ENCODE results near the gene LDHA. TPM values are rescaled to one million over a fixed set of nuclear protein-coding genes. Genes with fewer than 3 reads are reported as not detected.

Gene LDHA
- total and polyA plus RNA-seq, 2 of the 13 experiments (the other 11 are each of a cell fraction or from before 2014, with no cell fraction given): 805 to 1,547 TPM

- H2AFZ ChIP-seq (ENCODE audit: low read length): no peak overlapping the region
- ATAC-seq: peak; percentile 83
- peak overlapping the region; percentile 96 for H3K4me2 ChIP-seq (ENCODE audit: low read depth, low read length)
- ChIA-PET POLR2A (interaction anchor here (0.7 to 5.9 kb wide), 20 partner anchors 9 to 409 kb away, joined by 3 to 298 read pairs (median 4); partner anchors contain the start of genes GTF2H1, HPS5, SPTY2D1 and TSG101), CTCF (ENCODE audit: low intra/inter-chr PET ratio, low total read pairs) (no interaction called here)
- H3K4me1 ChIP-seq (ENCODE audit: insufficient read depth, low read length): peaks cover 71% of the 10 kb centered on the region
- peak overlapping the region; percentile 83 to 97 (median 87) for H3K4me3 ChIP-seq (replicated peaks in 1 of 3; ENCODE audit: insufficient read depth in 1 of 3, low read depth in 2 of 3, low read length in 3 of 3)
- DNase-seq (ENCODE audit: low spot score): peak; percentile 97
- no peaks in the 10 kb centered on the region; a peak in 1 of 5 replicates for H3K27me3 ChIP-seq (ENCODE audit: control insufficient read depth in 1 of 2, insufficient read depth in 2 of 2, low read length in 2 of 2)
- WGBS (ENCODE audit: low lambda C conversion rate): under 1% methylated on average over 28 of the region's 46 CpGs
- peaks cover 9 to 44% of the 10 kb centered on the region in 2 experiments for H3K36me3 ChIP-seq (replicated peaks in 1 of 2; ENCODE audit: control insufficient read depth in 1 of 2, insufficient read depth in 2 of 2, low read length in 2 of 2)
- H3K9ac ChIP-seq (ENCODE audit: insufficient read depth, low read depth, low read length): peak overlapping the region; percentile 97
- in situ Hi-C loops (cut with HindIII; ENCODE audit: extremely low pct_ligation_motif_present, low pct_unique_long_range_greater_than_20kb): no loop called here
- intact Hi-C loops (cut with micrococcal nuclease; ENCODE audit: unreplicated experiment): loop anchor here (1.0 to 10.0 kb wide), 2 partner anchors 74 to 129 kb away; partner anchors contain the start of genes GTF2H1, HPS5 and TSG101
- H3K79me2 ChIP-seq (ENCODE audit: insufficient read depth, low read length): peaks cover 63% of the 10 kb centered on the region
- peaks cover 59% of the 10 kb centered on the region for H4K20me1 ChIP-seq (ENCODE audit: insufficient read depth, low read length)
- BruUV-seq (replicated peaks): no TSS peak
- FAIRE-seq: peak; percentile 88
- no peaks in the 10 kb centered on the region for H3K9me3 ChIP-seq (ENCODE audit: low read length)
- peak overlapping the region; percentile 83 for H3K27ac ChIP-seq (ENCODE audit: extremely low read length, insufficient read depth, low read length)
- TF ChIP-seq LCORL (IDR thresholded peaks at IDR 0.05) (peak; percentile 54; the same call in 1 of the 2 replicates), LCORL (CRISPR knock-in tag; IDR thresholded peaks at IDR 0.05) (peak; percentile 47; the same call in 1 of the 2 replicates), ZKSCAN8 (CRISPR knock-in tag; IDR thresholded peaks at IDR 0.05; ENCODE audit: borderline replicate concordance) (0 out of 2 replicates have a peak, but pooled peaks have one; percentile 18), YY1 (IDR thresholded peaks at IDR 0.05; ENCODE audit: insufficient read depth, insufficient replicate concordance, low read depth, low read length) (peak; percentile 14), NCOA1 (CRISPR knock-in tag; IDR thresholded peaks at IDR 0.05) (no peak), PRMT3 (CRISPR knock-in tag; IDR thresholded peaks at IDR 0.05; ENCODE audit: borderline replicate concordance, low read depth) (no peak), NFYC (CRISPR knock-in tag; IDR thresholded peaks at IDR 0.05) (0 out of 2 replicates have a peak, but pooled peaks have one; percentile 10), ZIK1 (CRISPR knock-in tag; IDR thresholded peaks at IDR 0.05; ENCODE audit: borderline replicate concordance, low read depth) (0 out of 2 replicates have a peak, but pooled peaks have one; percentile 31), RAD21 (CRISPR knock-in tag; IDR thresholded peaks at IDR 0.05) (peak; percentile 35; the same call in 1 of the 2 replicates), ZNF879 (CRISPR knock-in tag; IDR thresholded peaks at IDR 0.05) (0 out of 2 replicates have a peak, but pooled peaks have one; percentile 39), TAF1 (CRISPR knock-in tag; IDR thresholded peaks at IDR 0.05) (peak; percentile 80; the same call in 1 of the 2 replicates), ZMYM4 (CRISPR knock-in tag; IDR thresholded peaks at IDR 0.05) (peak; percentile 77), ZNF431 (CRISPR knock-in tag; IDR thresholded peaks at IDR 0.05; ENCODE audit: borderline replicate concordance, low read depth) (0 out of 2 replicates have a peak, but pooled peaks have one; percentile 58), KLF6 (CRISPR knock-in tag; IDR thresholded peaks at IDR 0.05) (0 out of 2 replicates have a peak, but pooled peaks have one; percentile 40), ZBTB43 (CRISPR knock-in tag; conservative IDR thresholded peaks at IDR 0.05) (no peak), ZFX (CRISPR knock-in tag; IDR thresholded peaks at IDR 0.05; ENCODE audit: low read depth) (peak; percentile 65; the same call in 1 of the 2 replicates), ZNF12 (CRISPR knock-in tag; IDR thresholded peaks at IDR 0.05) (peak; percentile 67), CREB1 (IDR thresholded peaks at IDR 0.05) (no peak), CREB1 (CRISPR knock-in tag; IDR thresholded peaks at IDR 0.05) (peak; percentile 25; the same call in 1 of the 2 replicates)
- TF ChIP-seq, protein P1, sequence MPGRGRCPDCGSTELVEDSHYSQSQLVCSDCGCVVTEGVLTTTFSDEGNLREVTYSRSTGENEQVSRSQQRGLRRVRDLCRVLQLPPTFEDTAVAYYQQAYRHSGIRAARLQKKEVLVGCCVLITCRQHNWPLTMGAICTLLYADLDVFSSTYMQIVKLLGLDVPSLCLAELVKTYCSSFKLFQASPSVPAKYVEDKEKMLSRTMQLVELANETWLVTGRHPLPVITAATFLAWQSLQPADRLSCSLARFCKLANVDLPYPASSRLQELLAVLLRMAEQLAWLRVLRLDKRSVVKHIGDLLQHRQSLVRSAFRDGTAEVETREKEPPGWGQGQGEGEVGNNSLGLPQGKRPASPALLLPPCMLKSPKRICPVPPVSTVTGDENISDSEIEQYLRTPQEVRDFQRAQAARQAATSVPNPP (CRISPR knock-in tag; IDR thresholded peaks at IDR 0.05): peak; percentile 71; the same call in 1 of the 2 replicates
- TF ChIP-seq, protein P2, sequence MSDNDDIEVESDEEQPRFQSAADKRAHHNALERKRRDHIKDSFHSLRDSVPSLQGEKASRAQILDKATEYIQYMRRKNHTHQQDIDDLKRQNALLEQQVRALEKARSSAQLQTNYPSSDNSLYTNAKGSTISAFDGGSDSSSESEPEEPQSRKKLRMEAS (IDR thresholded peaks at IDR 0.05): peak; percentile 64
Measured at GRCh38 chr11:18395735-18396504, 1.6 kb downstream of the LDHA start.
